ENCODE data around the gene KCTD11.

Gene KCTD11

DNA sequence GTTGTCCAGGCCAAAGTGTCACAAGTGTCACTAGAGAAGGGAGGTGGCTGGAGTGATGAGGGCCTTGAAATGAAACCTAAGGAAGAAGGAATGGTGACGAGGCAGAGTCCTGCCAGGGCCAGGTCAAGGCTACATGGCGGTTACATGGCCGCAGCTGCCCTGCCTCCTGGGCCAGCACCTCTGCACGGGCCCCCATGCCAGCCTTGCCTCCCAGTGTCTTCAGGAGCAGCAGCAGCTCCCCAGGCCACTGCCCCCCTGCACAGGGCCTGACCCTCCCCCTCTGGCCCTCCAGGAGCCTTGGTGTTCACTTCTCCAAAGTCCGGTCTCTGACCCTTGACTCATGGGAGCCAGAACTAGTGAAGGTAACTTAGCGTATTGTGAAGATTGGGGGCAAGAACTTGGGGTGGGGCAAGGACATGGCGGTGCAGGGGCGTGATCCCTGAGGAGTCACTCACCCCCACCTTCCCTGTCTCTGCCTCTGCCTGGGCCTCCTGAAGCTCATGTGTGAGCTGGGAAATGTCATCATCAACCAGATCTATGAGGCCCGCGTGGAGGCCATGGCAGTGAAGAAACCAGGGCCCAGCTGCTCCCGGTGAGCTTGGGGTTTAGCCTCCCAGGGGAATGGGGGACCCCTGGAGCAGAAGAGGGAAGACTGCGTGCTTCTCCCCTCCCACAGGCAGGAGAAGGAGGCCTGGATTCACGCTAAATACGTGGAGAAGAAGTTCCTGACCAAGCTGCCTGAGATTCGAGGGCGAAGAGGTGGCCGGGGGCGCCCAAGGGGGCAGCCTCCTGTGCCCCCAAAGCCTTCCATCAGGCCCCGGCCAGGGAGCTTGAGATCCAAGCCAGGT lies 4.1 kb upstream of the KCTD11 start:
- DNase-seq (ENCODE audit: low spot score), result peak; percentile 72

GRCh38 chr17:7348478-7349242 lies 3.3 kb upstream of the KCTD11 start:
- no peak for DNase-seq (ENCODE audit: low spot score)
- Histone ChIP-seq H3K27ac (no peak overlapping the region), H3K4me3 (no peak overlapping the region)
- TF ChIP-seq CTCF (IDR thresholded peaks at IDR 0.05), result no peak

More for the DNA sequence above, 4.1 kb upstream of the KCTD11 start:
- no peak for TF ChIP-seq CTCF (IDR thresholded peaks at IDR 0.05)
- Histone ChIP-seq H3K27ac (no peak overlapping the region), H3K4me3 (no peak overlapping the region)

DNA sequence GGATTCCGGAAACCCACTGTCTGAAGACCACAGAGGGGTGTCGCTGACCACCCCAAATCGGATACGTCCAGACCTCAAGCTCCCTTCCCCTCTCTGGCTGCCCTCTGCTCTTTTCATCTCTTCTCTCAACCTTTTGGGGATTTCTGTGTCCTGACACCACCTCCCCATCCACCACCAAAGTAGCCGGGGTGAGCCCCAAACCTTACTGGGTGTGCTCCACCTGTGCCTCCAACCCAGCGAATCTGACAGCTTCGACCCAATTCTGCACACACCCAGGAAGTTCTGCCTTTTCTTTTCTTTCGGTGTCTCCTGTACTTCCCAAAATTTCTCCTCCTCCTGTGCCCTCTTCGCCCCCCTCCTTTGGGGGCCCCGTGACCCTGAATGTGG lies 534 bp downstream of the KCTD11 start:
- Histone ChIP-seq H3K27ac (peak overlapping the region; percentile 99), H3K4me3 (peak overlapping the region; percentile 97)
- peak; percentile 31 for TF ChIP-seq CTCF (IDR thresholded peaks at IDR 0.05)
- DNase-seq (ENCODE audit: low spot score), result no peak

GRCh38 chr17:7352910-7353635 lies 1.1 kb downstream of the KCTD11 start:
- TF ChIP-seq CTCF (IDR thresholded peaks at IDR 0.05), result no peak
- no peak for DNase-seq (ENCODE audit: low spot score)
- peak overlapping the region in 1 of 2 donors; percentile 99 for H3K27ac ChIP-seq
- peak overlapping the region; percentile 97 for H3K4me3 ChIP-seq

DNA sequence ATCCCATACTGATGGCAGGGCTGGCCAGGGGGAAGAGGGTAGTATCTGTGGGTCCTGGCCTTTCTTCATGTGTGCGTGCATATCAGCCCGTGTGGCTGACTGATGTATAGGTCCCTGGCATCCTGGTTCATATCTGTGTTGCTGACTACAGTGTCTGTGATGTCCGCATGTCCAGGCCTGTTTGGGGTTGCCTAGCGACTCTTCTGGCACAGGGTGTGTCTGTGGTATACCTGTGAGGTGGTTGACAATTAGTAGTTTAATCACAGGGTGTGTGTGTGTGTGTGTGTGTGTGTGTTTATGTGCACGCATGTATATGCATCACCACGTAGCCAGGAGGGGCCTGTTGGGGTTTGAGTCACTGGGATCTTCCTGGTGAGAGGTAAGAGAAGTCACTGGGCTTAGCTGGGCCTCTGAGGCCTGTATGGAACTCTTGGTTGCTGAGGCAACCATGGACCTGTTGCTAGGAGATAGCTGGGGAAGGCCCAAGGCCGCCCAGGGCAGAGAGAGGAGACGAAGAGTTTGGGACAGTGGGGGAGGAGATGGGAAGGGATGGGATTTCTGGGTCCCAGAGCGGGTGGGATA lies 2.4 kb downstream of the KCTD11 start:
- TF ChIP-seq CTCF (IDR thresholded peaks at IDR 0.05), result no peak
- Histone ChIP-seq H3K4me3 (peak overlapping the region; percentile 19), H3K27ac (peak overlapping the region in 1 of 2 donors; percentile 42)
- DNase-seq (ENCODE audit: low spot score), result no peak

DNA sequence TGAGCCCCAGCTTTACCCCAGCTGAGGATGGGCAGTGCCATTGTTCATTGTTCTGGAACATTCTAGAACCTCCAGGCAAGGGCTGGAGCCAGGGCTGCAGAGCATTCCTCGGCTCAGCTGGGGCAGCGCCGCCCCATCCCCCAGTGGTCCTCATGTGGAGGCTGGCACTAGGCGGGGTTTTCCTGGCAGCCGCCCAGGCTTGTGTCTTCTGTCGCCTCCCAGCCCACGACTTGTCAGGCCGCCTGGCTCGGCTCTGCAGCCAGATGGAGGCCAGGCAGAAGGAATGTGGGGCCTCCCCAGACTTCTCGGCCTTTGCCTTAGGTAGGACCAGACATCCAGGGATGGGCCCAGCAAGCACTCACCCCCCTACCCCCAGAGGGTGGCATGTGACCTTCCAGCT lies 3.1 kb downstream of the KCTD11 start, which contains the start of gene TMEM95:
TSS of gene TMEM95 (plus strand) at position 104 of the 400 bp plus-strand sequence. CDS start at position 153, 49 bp downstream.
- H3K27ac ChIP-seq, result peak within 1 kb of the TSS in 1 of 2 donors; percentile 42
- no peak for DNase-seq (ENCODE audit: low spot score)

More for the DNA sequence above, 3.1 kb downstream of the KCTD11 start, which contains the start of gene TMEM95:
- H3K4me3 ChIP-seq, result peak within 1 kb of the TSS; percentile 19
- TF ChIP-seq CTCF (IDR thresholded peaks at IDR 0.05), result no peak

Measured in coronary artery (tissue), 2 donors.